ENCODE measurements around the gene CLN6.
"Not testable (repeated sequence)": the region's sequence is repeated elsewhere in the genome, so short reads cannot be mapped to it uniquely, and the experiment has no call there.

Gene CLN6

GRCh38 chr15:68203486-68203885, 26.0 kb downstream of the CLN6 start:
- Histone ChIP-seq H3K9ac (peak overlapping the region in 9 of 11 experiments; percentile 26 to 86 (median 79); a peak in 13 of 22 replicates), H3K36me3 (peaks cover 0 to 12% (median 4%) of the 10 kb centered on the region in 11 experiments; a peak in 7 of 22 replicates), H3K27me3 (no peaks in the 10 kb centered on the region), H3K4me2 (peak overlapping the region; percentile 94 to 100 (median 97)), H3K4me1 (peaks cover 90 to 100% (median 94%) of the 10 kb centered on the region in 10 experiments), H3K27ac (peak overlapping the region in 8 of 11 experiments; percentile 79 to 90 (median 86); a peak in 6 of 22 replicates), H3K9me3 (replicated peaks in 1 of 11) (no peaks in the 10 kb centered on the region), H4K20me1 (peaks cover 0 to 39% (median 31%) of the 10 kb centered on the region in 11 experiments; a peak in 15 of 22 replicates), H3K4me3 (peak overlapping the region; percentile 55 to 72 (median 60); a peak in 12 of 20 replicates)
- no peak for TF ChIP-seq Cebpa-rat (IDR thresholded peaks at IDR 0.05)

- Histone ChIP-seq H3K4me2 (peak overlapping the region; percentile 94 to 100 (median 97); a peak in 21 of 22 replicates), H3K4me3 (peak overlapping the region in 3 of 10 experiments; percentile 59 to 69 (median 61); a peak in 5 of 20 replicates), H3K9ac (peak overlapping the region in 2 of 11 experiments; percentile 79 to 86; a peak in 2 of 22 replicates), H3K36me3 (peaks cover 3 to 17% (median 9%) of the 10 kb centered on the region in 11 experiments; a peak in 19 of 22 replicates), H4K20me1 (peaks cover 0 to 44% (median 35%) of the 10 kb centered on the region in 11 experiments; a peak in 15 of 22 replicates), H3K4me1 (peaks cover 85 to 100% (median 90%) of the 10 kb centered on the region in 10 experiments)
- not testable (repeated sequence) for H3K9me3 ChIP-seq (replicated peaks in 1 of 11); H3K27me3 ChIP-seq; H3K27ac ChIP-seq
Observed at GRCh38 chr15:68202994-68203393, 26.5 kb downstream of the CLN6 start.

GRCh38 chr15:68201879-68202261, 27.7 kb downstream of the CLN6 start:
- H3K9ac ChIP-seq, result peak overlapping the region in 9 of 11 experiments; percentile 14 to 64 (median 54); a peak in 9 of 22 replicates
- peak overlapping the region; percentile 53 to 100 (median 96) for H3K4me2 ChIP-seq

GRCh38 chr15:68201153-68201878, 28.2 kb downstream of the CLN6 start:
- peaks cover 0 to 60% (median 48%) of the 10 kb centered on the region in 11 experiments; a peak in 16 of 22 replicates for H4K20me1 ChIP-seq
- peak overlapping the region; percentile 53 to 100 (median 96) for H3K4me2 ChIP-seq
- no peaks in the 10 kb centered on the region for H3K27me3 ChIP-seq
- H3K4me1 ChIP-seq, result peaks cover 68 to 84% (median 73%) of the 10 kb centered on the region in 10 experiments
- no peak overlapping the region for H3K4me3 ChIP-seq
- no peaks in the 10 kb centered on the region for H3K9me3 ChIP-seq (replicated peaks in 1 of 11)
- H3K36me3 ChIP-seq, result peaks cover 13 to 33% (median 21%) of the 10 kb centered on the region in 11 experiments
- peak overlapping the region in 9 of 11 experiments; percentile 7 to 56 (median 31); a peak in 10 of 22 replicates for H3K27ac ChIP-seq
- TF ChIP-seq Cebpa-rat (IDR thresholded peaks at IDR 0.05), result no peak
- peak overlapping the region; percentile 0 to 64 (median 48); a peak in 16 of 22 replicates for H3K9ac ChIP-seq

More at GRCh38 chr15:68201879-68202261, 27.7 kb downstream of the CLN6 start:
- TF ChIP-seq Cebpa-rat (IDR thresholded peaks at IDR 0.05), result no peak
- Histone ChIP-seq H3K9me3 (replicated peaks in 1 of 11) (no peaks in the 10 kb centered on the region), H3K4me1 (peaks cover 74 to 89% (median 78%) of the 10 kb centered on the region in 10 experiments), H3K36me3 (peaks cover 8 to 27% (median 15%) of the 10 kb centered on the region in 11 experiments; a peak in 21 of 22 replicates), H3K27ac (peak overlapping the region in 7 of 11 experiments; percentile 7 to 56 (median 26); a peak in 6 of 22 replicates), H3K4me3 (no peak overlapping the region; a peak in 2 of 20 replicates), H4K20me1 (peaks cover 0 to 54% (median 45%) of the 10 kb centered on the region in 11 experiments; a peak in 16 of 22 replicates), H3K27me3 (no peaks in the 10 kb centered on the region)

- Histone ChIP-seq H3K9me3 (replicated peaks in 1 of 11) (no peaks in the 10 kb centered on the region), H3K27ac (peak overlapping the region in 9 of 11 experiments; percentile 10 to 56 (median 31); a peak in 12 of 22 replicates), H3K4me3 (no peak overlapping the region; a peak in 1 of 20 replicates), H3K9ac (peak overlapping the region in 10 of 11 experiments; percentile 6 to 64 (median 48); a peak in 16 of 22 replicates), H3K36me3 (peaks cover 21 to 44% (median 32%) of the 10 kb centered on the region in 11 experiments), H3K4me1 (peaks cover 57 to 73% (median 62%) of the 10 kb centered on the region in 10 experiments), H4K20me1 (peaks cover 0 to 71% (median 54%) of the 10 kb centered on the region in 11 experiments; a peak in 16 of 22 replicates), H3K27me3 (no peaks in the 10 kb centered on the region), H3K4me2 (peak overlapping the region; percentile 53 to 100 (median 96))
- no peak for TF ChIP-seq Cebpa-rat (IDR thresholded peaks at IDR 0.05)
Observed at GRCh38 chr15:68200016-68200861, 29.3 kb downstream of the CLN6 start.

GRCh38 chr15:68199340-68199739, 30.2 kb downstream of the CLN6 start:
- Histone ChIP-seq H3K4me3 (no peak overlapping the region), H3K9ac (0 out of 22 replicates have a peak overlapping the region, but pooled peaks of 1 of the 11 experiments have one; percentile 24), H3K4me2 (peak overlapping the region in 6 of 11 experiments; percentile 12 to 100 (median 60); a peak in 4 of 22 replicates), H3K4me1 (peaks cover 48 to 64% (median 53%) of the 10 kb centered on the region in 10 experiments), H3K36me3 (peaks cover 21 to 49% (median 33%) of the 10 kb centered on the region in 11 experiments), H4K20me1 (peaks cover 3 to 79% (median 57%) of the 10 kb centered on the region in 11 experiments; a peak in 16 of 22 replicates), H3K27ac (no peak overlapping the region), H3K9me3 (replicated peaks in 1 of 11) (no peaks in the 10 kb centered on the region), H3K27me3 (no peaks in the 10 kb centered on the region)
- TF ChIP-seq Cebpa-rat (IDR thresholded peaks at IDR 0.05), result no peak

GRCh38 chr15:68197661-68198437, 31.7 kb downstream of the CLN6 start:
- H3K4me1 ChIP-seq, result peaks cover 33 to 49% (median 38%) of the 10 kb centered on the region in 10 experiments
- no peak overlapping the region for H3K27ac ChIP-seq
- no peaks in the 10 kb centered on the region for H3K27me3 ChIP-seq
- 0 out of 22 replicates have a peak overlapping the region, but pooled peaks of 1 of the 11 experiments have one; percentile 1 for H3K9ac ChIP-seq
- no peaks in the 10 kb centered on the region for H3K9me3 ChIP-seq (replicated peaks in 1 of 11)
- H4K20me1 ChIP-seq, result peaks cover 3 to 89% (median 57%) of the 10 kb centered on the region in 11 experiments; a peak in 16 of 22 replicates
- TF ChIP-seq Cebpa-rat (IDR thresholded peaks at IDR 0.05), result no peak
- peaks cover 34 to 64% (median 47%) of the 10 kb centered on the region in 11 experiments for H3K36me3 ChIP-seq
- H3K4me2 ChIP-seq, result no peak overlapping the region
- no peak overlapping the region for H3K4me3 ChIP-seq

Data from BLaER1 treated with 17β-estradiol and CSF1 and Interleukin-3, amounts not matched to agents 10 nM and 100 nM (cell line).